Naive B cell (primary cell): ENCODE data around the gene NALCN. TPM values are rescaled to one million over a fixed set of nuclear protein-coding genes. Genes with fewer than 3 reads are reported as not detected.

Experiments used
- ATAC-seq, 2 donors: fragments of 150-1000 bp; cut with Tn5 transposase; 2 replicates each; pipeline ENCODE4 v1.10.0; 2021; ENCODE audit warnings: low read depth in 2 of 2, mild to moderate bottlenecking in 2 of 2, moderate library complexity in 2 of 2
- DNase-seq: peaks from one replicate; pipeline ENCODE4 v3.0.0; 2022
- H3K27ac Mint-ChIP-seq, 6 donors: one replicate each; pipeline ENCODE4 v1.8.0; 2020 to 2022; ENCODE audit warnings: mild to moderate bottlenecking in 6 of 6, mixed read lengths in 6 of 6, moderate library complexity in 5 of 6, inconsistent platforms in 2 of 6
- H3K27me3 Mint-ChIP-seq, 3 donors: one replicate each; pipeline ENCODE4 v1.8.0; 2021 to 2022; ENCODE audit warnings: mixed read lengths in 3 of 3, mild to moderate bottlenecking in 1 of 3
- H3K36me3 Mint-ChIP-seq, 2 donors: one replicate each; pipeline ENCODE4 v1.8.0; 2020 to 2022; ENCODE audit warnings: mixed read lengths in 2 of 2, inconsistent platforms in 1 of 2, mild to moderate bottlenecking in 1 of 2
- H3K4me1 Mint-ChIP-seq, 3 donors: one replicate each; pipeline ENCODE4 v1.8.0; 2020 to 2022; ENCODE audit warnings: mixed read lengths in 3 of 3, inconsistent platforms in 1 of 3, mild to moderate bottlenecking in 1 of 3, moderate library complexity in 1 of 3
- H3K4me3 Mint-ChIP-seq, 8 donors: one replicate each; pipeline ENCODE4 v1.8.0; 2020 to 2022; ENCODE audit warnings: mild to moderate bottlenecking in 8 of 8, mixed read lengths in 8 of 8, moderate library complexity in 8 of 8, inconsistent platforms in 2 of 8
- H3K9me3 Mint-ChIP-seq, 7 donors: one replicate each; pipeline ENCODE4 v1.8.0; 2020 to 2022; ENCODE audit warnings: mixed read lengths in 7 of 7, mild to moderate bottlenecking in 5 of 7, inconsistent platforms in 2 of 7, moderate library complexity in 1 of 7
- polyA plus RNA-seq, 6 donors: library from polyadenylated mRNA; unstranded; fragments of 300-500 nt; fragmentation: Illumina TruSeq; gene quantifications; one replicate each; pipeline ENCODE4 v1.2.3, GENCODE V29; 2021; ENCODE audit warnings: low read depth in 6 of 6

The NALCN gene
- polyA plus RNA-seq, 6 donors from 2014 or later = not detected

DNA sequence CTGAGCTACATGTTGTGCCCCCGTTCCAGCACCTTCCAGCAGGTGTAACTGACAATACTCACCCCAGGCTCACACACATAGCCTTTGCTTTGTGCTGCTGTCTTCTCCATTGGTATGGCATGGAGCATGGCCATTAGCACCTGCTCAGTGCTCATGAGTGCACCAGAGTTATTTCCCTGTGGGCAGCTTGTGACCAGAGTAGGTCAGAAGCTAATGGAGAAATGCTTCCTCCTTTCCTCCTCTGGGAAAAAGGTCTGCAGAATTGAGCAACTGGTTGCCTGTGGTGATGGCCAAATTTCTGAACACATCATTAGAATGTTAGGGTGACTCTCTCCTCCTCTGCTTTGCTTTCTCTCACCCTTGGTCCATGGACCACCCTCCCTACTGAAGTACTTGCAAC lies 397.2 kb downstream of the NALCN start:
- no peak overlapping the region for H3K4me3 Mint-ChIP-seq
- H3K9me3 Mint-ChIP-seq = peaks cover 0 to 9% (median 0%) of the 10 kb centered on the region in 7 donors
- no peak overlapping the region for H3K27ac Mint-ChIP-seq
- no peaks in the 10 kb centered on the region for H3K4me1 Mint-ChIP-seq
- ATAC-seq (no peak), DNase-seq (no peak)
- H3K36me3 Mint-ChIP-seq = no peaks in the 10 kb centered on the region
- H3K27me3 Mint-ChIP-seq = peaks cover 5 to 19% (median 6%) of the 10 kb centered on the region in 3 donors

- peaks cover 0 to 9% (median 0%) of the 10 kb centered on the region in 7 donors for H3K9me3 Mint-ChIP-seq
- no peaks in the 10 kb centered on the region for H3K36me3 Mint-ChIP-seq
These were observed 397.6 kb downstream of the NALCN start for GRCh38 chr13:101018720-101019119.

DNA sequence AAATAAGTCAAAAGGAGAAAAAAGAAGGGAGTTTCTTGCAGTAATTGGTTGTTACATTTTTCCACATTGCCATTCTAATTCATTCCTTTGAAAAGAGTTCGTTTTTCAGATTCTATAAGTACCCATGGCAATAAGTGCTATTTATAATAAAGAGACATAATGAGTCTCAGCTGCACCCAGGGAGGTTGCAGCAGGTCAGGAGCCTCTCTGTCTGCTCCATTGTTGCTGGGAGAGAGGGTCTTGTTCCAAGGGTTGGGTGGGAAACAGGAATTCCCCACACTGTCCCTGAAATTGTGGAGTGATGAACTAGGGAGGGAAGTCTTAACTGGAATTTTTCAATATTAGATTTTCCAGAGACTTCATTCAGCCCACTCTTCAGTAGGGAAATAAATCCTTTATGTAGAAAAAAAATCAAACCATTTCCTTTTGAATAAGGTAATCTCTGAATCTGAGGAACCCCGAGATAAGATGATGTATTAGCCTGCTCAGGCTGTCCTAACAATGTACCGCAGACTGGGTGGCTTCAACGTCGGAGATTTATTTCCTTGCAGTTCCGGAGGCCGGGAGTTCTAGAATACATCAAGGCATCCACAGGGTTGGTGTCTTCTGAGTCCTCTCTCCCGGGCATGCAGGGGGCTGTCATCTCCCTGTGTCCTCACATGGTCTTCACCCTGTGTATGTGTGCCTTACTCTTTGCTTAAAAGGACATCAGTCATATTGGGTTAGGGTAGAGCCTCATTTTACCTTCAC lies 399.0 kb downstream of the NALCN start:
- no peak overlapping the region for H3K27ac Mint-ChIP-seq
- no peaks in the 10 kb centered on the region for H3K4me1 Mint-ChIP-seq
- no peak for DNase-seq
- H3K9me3 Mint-ChIP-seq = peaks cover 0 to 9% (median 0%) of the 10 kb centered on the region in 7 donors
- H3K27me3 Mint-ChIP-seq = peaks cover 5 to 19% (median 6%) of the 10 kb centered on the region in 3 donors
- no peak overlapping the region for H3K4me3 Mint-ChIP-seq
- no peaks in the 10 kb centered on the region for H3K36me3 Mint-ChIP-seq
- no peak for ATAC-seq

More at GRCh38 chr13:101018720-101019119, 397.6 kb downstream of the NALCN start:
- DNase-seq = no peak
- peaks cover 5 to 19% (median 6%) of the 10 kb centered on the region in 3 donors for H3K27me3 Mint-ChIP-seq
- ATAC-seq = no peak
- no peaks in the 10 kb centered on the region for H3K4me1 Mint-ChIP-seq
- H3K4me3 Mint-ChIP-seq = no peak overlapping the region
- H3K27ac Mint-ChIP-seq = no peak overlapping the region

DNA sequence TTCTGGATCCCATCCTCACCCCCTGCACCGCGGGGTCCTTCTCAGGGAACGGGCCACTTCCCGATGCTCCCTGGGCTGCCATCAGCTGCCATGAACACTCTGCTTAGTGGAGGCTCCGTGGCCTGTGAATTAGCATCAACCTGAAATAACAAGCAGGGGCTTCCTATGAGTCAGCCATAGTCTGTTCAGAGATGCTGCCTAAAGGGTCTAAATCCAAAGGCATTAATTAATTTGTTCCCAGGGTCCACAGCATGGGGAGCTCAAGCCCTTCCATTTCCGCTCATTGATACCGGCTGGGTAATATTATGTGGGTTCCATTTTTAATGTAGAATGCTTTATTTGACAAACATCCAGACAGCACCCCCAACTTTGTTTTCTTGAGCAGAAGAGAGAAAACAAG lies 399.8 kb downstream of the NALCN start:
- DNase-seq = no peak
- Mint-ChIP-seq H3K36me3 (no peaks in the 10 kb centered on the region), H3K9me3 (peaks cover 0 to 9% (median 0%) of the 10 kb centered on the region in 7 donors), H3K27ac (no peak overlapping the region), H3K27me3 (peaks cover 5 to 19% (median 6%) of the 10 kb centered on the region in 3 donors), H3K4me1 (no peaks in the 10 kb centered on the region), H3K4me3 (no peak overlapping the region)
- no peak for ATAC-seq

DNA sequence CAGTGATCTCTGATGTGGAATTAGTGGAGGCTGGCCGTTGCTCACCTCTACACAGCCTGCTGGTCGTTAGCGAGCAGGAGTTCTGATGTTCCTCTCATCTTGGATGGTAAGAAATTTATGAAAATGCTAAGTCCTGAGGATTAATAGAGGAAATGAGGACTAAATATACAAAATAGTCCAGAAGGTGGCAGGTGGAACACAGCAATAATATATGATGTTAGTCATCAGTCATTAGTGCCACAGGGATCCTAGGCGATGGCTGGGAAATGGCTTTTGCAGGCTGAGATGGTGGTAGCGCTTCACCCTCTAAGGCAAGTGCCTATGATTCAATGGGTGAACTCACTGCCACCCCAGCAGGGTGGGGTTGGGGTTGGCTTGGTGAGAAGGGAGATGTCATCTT lies 403.1 kb downstream of the NALCN start:
- no peak overlapping the region for H3K4me3 Mint-ChIP-seq
- no peaks in the 10 kb centered on the region for H3K4me1 Mint-ChIP-seq
- no peak overlapping the region for H3K27ac Mint-ChIP-seq
- DNase-seq (no peak), ATAC-seq (no peak)
- no peaks in the 10 kb centered on the region for H3K36me3 Mint-ChIP-seq
- peaks cover 0 to 5% (median 0%) of the 10 kb centered on the region in 7 donors for H3K9me3 Mint-ChIP-seq
- peaks cover 5 to 20% (median 12%) of the 10 kb centered on the region in 3 donors for H3K27me3 Mint-ChIP-seq

- Mint-ChIP-seq H3K4me1 (no peaks in the 10 kb centered on the region), H3K27ac (no peak overlapping the region), H3K4me3 (no peak overlapping the region), H3K36me3 (no peaks in the 10 kb centered on the region), H3K9me3 (peaks cover 0 to 4% (median 0%) of the 10 kb centered on the region in 7 donors), H3K27me3 (peaks cover 0 to 14% (median 5%) of the 10 kb centered on the region in 3 donors)
- DNase-seq (no peak), ATAC-seq (no peak)
These were observed 406.2 kb downstream of the NALCN start for GRCh38 chr13:101010100-101010499.

- Mint-ChIP-seq H3K27ac (no peak overlapping the region), H3K27me3 (peaks cover 0 to 14% (median 0%) of the 10 kb centered on the region in 3 donors), H3K4me3 (no peak overlapping the region), H3K4me1 (no peaks in the 10 kb centered on the region), H3K9me3 (peaks cover 0 to 8% (median 0%) of the 10 kb centered on the region in 7 donors), H3K36me3 (no peaks in the 10 kb centered on the region)
- DNase-seq (no peak), ATAC-seq (no peak)
These were observed 409.1 kb downstream of the NALCN start for GRCh38 chr13:101007245-101007644.

Other genes with a start within 250 kb of the NALCN start
- gene ITGBL1, start 36.2 kb upstream of the NALCN start, polyA plus RNA-seq = not detected